ENCODE results near the gene RIMS3. TPM values are rescaled to one million over a fixed set of nuclear protein-coding genes. Genes with fewer than 3 reads are reported as not detected.
"Not testable (repeated sequence)": the region's sequence is repeated elsewhere in the genome, so short reads cannot be mapped to it uniquely, and the experiment has no call there.

The RIMS3 gene
- under 1 TPM; 0.32 to 0.75 (median 0.62) TPM for polyA plus RNA-seq (ENCODE audit: insufficient read length in 10 of 10)
- long read RNA-seq, donor 1, result 0 reads
- long read RNA-seq, donor 2, result 0 reads
- long read RNA-seq, donor 3, result 0 reads
- long read RNA-seq, donor 4, result 0 reads
- long read RNA-seq, donor 5, result 0 reads
- long read RNA-seq, donor 6, result 0 reads
- long read RNA-seq, donor 7, full-length matches to known transcripts, result 1 of 1 reads
- long read RNA-seq, donor 7, partial matches to known transcripts, result 0 of 1 reads
- long read RNA-seq, donor 7, other reads (novel, unspliced or antisense), result 0 of 1 reads
- long read RNA-seq, donor 8, result 0 reads
- long read RNA-seq, donor 9, result 0 reads

- peak; percentile 35 to 68 (median 42) for DNase-seq
Measured at GRCh38 chr1:40665335-40666171, at the start of gene RIMS3. Gene RIMS3 (minus strand): TSS chr1:40665682. CDS start chr1:40641925, 23,757 bp downstream.

GRCh38 chr1:40712997-40713396 lies 47.5 kb upstream of the RIMS3 start:
- DNase-seq, result peak in 1 of 3 donors; percentile 37

DNA sequence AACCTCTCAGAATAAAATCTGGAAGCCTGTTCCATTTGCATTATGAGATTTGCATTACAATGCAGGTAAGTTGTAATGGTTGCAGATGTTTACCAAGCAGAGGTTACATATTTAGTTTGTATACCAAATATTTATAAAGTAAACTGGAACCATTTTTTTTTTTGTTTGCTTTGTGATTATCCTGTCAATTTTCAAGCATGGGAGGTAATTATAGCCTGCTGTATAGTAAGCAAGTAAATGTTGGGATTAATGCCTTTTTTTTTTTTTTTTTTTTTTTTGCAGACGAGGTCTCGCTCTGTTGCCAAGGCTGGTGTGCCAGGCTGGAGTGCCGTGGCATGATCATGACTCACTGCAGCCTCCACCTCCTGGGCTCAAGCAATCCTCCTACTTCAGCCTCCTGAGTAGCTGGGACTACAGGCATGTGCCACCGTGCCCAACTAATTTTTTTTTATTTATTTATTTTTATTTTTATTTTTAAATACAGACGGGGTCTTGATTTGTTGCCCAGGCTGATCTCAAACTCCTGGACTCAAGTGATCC lies 47.0 kb upstream of the RIMS3 start:
- no peak for DNase-seq

DNA sequence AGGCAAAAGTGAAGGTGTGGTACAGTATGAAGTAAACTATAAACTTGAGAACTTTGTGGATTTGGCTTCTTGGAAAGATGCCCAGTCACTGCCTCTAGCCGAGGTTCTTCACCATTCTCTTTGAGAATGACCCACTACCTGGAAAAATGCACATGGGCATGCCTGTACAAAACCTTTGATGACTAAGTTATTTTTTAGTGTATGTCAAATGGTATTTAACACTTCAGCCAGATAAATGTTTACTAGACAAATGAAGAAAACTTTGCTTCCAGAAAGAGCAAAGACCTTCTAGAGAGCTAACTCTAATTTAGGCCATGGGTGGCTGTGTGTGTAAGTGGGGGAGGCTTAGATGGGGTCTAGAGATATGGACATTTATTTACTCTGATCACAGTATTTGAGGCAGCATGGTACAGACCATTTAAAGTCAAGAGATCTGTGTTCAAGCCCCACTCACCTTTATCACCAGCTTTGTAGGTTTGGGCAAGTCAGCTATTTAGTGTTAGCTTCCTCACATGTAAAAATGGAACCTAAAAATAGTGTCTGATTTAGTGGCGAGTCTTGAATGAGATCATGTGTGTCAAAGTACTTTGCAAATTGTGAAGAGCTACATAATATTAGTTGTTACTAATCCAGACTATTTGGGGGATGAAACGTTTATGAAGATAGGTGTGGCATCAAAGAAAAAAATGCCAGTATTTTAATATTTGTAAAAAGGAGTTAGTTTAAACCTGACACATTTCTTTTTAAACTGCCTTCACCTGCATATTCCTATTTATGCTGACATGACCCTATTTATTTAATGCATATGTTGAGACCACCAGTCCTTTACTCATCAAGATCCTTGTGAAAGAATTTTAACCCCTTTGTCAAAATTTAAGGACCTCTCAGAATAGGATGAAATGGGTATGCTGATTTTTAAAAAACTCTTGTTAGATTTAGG lies 46.3 kb upstream of the RIMS3 start:
- no peak for DNase-seq

DNA sequence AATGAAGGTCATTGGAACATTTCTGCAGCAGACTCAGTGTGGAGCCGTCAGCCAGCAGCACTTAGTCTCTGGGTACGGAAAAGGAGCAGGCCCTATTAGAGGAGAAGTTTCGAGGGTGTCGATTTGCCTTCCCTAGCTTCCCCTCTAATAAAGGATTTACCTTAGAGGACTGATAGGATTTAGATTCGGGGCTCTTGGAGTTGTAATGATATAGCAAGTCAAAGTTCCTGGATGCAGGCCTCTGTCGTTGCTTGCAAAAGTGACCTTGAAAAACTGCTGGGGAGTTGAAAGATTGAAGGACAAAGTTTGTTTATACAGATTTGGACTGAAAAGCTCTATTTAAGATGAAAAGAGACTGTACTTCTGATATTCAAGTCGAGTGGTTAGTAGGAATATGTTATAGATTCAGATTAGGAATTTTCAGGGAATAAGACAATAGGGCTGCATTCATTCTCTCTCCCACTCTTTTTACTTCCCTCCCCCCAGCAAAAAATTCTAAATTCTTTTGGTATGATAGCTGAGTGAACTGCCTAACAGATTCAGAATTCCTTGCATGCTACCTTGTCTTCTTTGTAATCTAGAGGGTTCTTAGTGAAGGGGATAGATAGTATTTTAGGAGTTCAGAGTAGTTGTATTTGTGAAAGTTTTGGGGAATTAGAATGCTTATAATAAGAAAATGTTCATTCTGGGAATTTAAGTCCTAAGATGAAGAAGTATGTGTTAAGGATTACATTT lies 45.3 kb upstream of the RIMS3 start:
- DNase-seq, result peak in 1 of 3 donors; percentile 30

DNA sequence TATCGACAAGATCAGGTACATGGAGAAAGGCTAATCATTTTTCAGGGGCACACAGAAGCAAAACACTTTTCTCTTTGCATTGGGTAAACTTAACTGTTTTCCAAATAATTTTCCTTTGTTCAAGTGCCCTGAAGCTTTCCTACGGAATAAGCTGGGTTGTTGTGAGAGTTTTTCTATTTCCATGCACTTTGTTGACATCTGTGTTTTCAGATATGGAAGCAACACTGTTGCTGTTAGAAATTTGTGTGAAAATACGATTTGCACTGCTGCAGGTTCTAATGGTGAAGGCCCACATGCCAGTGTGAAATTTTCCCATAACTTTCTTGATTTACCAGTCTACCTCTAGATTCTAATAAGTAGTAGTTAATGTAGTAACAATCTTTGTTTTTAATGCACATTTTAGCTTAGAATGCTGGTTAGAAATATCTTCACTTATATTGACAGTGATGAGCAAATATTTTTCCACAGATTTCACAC lies 44.4 kb upstream of the RIMS3 start:
- no peak for DNase-seq

GRCh38 chr1:40709100-40709801 lies 43.8 kb upstream of the RIMS3 start:
- DNase-seq, result peak; percentile 92 to 97 (median 97)

GRCh38 chr1:40708750-40709099 lies 43.2 kb upstream of the RIMS3 start:
- no peak for DNase-seq

DNA sequence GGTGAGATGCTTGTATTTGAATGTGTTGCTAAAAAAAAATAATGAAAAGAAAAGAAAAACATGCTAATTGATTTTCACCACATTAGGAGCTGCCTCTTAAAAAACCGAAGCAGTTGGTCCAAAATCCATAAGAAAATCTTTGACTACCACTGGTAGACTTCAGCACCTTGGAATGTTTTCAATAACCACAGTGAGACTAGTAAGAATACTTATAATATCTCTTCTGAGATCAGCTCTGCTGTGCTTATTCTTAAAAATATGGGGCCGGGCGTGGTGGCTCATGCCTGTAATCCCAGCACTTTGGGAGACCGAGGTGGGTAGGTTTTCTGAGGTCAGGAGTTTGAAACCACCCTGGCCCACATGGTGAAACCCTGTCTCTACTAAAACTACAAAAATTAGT lies 41.1 kb upstream of the RIMS3 start:
- no peak for DNase-seq

DNA sequence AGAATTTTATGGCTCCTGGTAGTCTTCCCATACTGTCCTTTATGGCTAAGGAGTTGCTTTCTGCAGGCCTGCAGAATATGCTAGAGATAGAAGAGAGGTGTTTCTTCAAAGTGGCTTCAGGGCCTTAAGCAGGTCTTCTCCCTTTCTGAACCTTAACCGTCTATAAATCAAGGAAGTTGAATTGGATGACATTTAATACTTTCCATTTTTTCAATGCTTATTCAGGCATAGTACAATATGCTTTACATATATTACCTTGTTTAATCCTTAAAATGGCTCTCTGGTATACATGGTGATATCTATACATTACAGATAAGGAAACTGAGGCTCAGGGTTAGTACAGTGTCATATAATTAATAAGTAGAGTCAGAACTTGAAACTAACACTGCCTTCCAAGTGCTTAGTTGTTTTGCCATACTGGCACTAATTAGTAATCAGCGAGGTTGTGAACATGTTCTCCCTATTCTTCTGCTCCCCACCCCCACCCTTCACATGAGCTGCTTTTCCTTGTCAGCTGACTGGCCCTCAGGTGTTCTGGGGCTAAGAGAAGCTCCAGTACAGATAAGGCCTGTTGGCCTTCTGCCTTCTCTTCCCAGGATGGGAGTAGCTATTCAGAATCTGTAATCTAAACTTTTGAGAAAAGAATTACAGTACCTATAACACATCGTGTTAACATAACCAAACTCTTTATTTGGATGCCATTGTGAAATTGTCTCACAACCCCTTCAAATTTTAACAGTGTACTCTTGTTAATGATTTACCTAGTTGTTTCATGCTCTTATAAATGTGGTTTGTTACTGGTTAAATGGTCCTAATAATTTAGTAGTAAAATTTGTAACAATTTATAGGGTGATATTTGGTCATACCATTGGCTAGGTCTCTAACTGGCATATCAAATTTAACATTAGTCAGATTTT lies 39.6 kb upstream of the RIMS3 start:
- no peak for DNase-seq

DNA sequence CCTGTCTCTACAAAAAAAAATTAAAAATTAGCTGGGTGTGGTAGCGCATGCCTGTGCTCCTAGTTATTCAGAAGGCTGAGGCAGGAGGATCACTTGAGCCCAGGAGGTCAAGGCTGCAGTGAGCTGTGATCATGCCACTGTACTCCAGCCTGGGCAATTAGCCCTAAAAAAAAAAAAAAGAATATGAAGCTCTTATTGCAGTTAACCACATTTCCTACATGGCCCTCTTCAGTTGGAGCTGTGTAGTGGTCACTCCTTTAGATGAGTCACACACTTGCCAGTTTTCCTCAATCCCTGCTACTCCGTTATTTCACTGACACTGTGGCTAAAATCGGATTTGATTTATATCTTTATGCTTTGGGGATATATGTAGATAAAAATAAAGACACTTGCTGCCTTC lies 37.8 kb upstream of the RIMS3 start:
- no peak for DNase-seq

DNA sequence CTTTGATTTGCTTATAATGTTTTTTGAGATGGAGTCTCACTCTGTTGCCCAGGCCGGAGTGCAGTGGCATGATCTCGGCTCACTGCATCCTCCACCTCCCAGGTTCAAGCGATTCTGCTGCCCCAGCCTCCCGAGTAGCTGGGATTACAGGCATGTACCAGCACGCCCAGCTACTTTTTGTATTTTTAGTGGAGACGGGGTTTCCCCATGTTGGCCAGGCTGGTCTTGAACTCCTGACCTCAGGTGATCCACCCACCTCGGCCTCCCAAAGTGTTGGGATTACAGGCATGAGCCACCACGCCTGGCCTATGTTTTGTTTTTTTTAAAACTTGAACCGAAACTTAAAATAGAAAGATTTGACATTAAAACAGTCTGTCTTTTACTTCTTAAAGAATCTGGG lies 37.3 kb upstream of the RIMS3 start:
- DNase-seq, result not testable (repeated sequence)

DNA sequence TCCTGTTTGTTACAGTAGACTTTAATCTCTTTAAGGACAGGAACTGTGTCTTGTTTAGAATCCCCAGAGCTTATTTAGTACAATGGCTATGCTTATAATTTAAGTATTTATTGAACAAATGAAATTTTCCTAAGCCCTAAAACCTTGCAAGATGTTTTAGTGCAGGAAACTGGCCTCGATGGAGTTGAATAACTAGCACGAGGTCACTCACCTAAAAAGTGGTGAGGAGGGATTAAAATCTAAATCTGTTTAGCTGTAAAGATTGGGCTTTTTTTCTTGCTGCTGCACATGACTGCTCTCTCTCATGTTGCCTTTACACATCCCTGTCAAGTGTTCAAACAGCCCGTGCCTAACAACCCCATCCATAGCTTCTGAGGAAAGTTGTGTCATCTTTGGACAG lies 36.2 kb upstream of the RIMS3 start:
- no peak for DNase-seq

DNA sequence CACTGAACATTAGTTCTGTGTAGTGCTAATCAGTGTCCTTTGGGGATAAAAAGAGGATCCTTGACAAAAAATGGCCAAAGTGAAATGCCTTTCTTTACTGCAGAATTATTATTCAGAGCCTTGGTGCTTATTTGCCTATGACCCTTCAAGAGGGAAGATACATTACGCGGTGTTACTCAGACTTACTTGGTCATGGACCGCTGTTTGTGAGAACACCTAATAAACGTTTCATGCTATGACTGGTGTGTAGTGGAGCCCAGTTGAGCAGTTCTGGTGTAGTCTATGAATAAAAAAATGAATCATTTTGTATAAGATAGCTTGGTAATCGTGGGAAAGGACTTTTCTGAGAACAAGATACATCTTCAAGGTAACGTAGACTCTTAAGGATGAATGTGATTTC lies 34.3 kb upstream of the RIMS3 start:
- DNase-seq, result no peak

- DNase-seq, result no peak
Measured at GRCh38 chr1:40697436-40697835, 32.0 kb upstream of the RIMS3 start.

DNA sequence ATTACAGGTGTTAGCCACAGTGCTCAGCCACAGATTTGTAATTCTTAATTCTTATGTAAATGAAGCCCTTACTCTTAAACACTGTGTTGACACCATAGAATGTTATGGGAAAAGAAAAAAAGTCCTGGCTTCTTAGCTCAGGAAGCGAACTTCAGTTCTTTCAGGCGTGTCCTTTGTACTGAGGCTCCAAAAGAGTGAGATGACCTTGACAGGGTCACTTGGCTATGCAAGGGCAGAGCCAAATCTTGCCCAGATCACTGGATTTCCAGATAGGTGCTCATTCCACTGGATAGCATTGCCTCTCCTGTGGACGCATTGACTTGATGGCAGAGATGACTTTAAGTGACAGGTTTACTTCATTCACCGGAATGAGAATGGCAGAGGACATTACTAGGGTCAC lies 30.8 kb upstream of the RIMS3 start:
- DNase-seq, result no peak

DNA sequence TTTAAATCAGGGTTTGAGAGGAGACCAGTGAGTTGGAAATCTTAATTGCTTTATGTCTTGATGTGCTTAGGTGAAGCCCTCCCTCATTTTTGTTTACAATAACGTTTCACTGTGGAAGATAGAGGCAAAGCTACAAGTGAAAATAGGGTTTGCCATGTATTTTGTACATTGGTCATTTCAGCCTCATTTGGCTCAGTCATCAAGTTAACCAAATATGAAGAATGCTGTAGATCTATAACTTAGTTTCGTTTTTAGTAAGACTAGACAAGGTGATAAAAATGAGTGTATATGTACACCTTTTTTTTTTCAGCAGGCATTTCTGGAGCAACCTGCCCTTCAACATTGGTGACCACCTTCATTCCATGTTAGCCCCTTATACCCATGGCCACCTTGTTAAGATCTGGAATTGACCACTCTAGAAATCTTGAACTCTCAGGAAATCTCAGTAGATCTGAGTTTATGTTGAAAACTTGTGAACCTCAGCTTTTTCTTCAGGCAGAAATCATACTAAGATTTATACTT lies 28.9 kb upstream of the RIMS3 start:
- no peak for DNase-seq

GRCh38 chr1:40693425-40693824 lies 27.9 kb upstream of the RIMS3 start:
- DNase-seq, result no peak

DNA sequence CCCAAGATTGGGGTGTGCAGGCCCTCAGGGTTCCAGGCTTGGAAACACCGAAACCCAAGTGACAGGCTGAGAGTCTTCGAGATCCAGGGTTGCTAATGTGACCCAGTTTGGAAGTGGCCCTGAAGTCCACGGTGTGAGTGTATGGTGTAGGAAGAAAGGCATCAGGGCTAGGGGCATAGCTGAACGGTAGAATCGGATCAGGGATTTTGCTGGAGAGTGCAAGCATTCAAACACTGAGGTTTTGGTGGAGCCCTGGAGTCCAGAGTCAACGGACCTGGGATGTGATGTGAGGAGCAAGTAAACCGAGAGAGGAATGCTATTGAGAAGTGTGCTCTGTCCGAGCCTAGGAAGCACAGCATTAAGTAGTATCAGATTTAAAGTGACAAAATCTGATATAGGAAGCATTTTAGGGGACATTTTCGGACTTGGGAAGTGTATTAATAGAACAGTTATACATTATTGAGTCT lies 27.0 kb upstream of the RIMS3 start:
- no peak for DNase-seq
